CD4-positive, alpha-beta T cell (primary cell): ENCODE measurements around the gene LYPD6. TPM values are rescaled to one million over a fixed set of nuclear protein-coding genes. Genes with fewer than 3 reads are reported as not detected.

Experiments used
- ATAC-seq: fragments of 200-7000 bp; cut with Tn5 transposase; one replicate; pipeline ENCODE4 v1.10.0; 2022; ENCODE audit warnings: mild to moderate bottlenecking; ENCODE audit not compliant: poor library complexity
- CTCF ChIA-PET: fragments of 350-600 bp; sonication (Branson Sonifier 250); formaldehyde crosslinking; loops from one replicate; lab custom pipeline; 2021; ENCODE audit warnings: antibody characterized with exemption, inconsistent platforms; lab: Charles Lee
- POLR2A ChIA-PET: fragments of 350-600 bp; sonication (Branson Sonifier 250); formaldehyde crosslinking; loops from one replicate; lab custom pipeline; 2021; ENCODE audit warnings: antibody characterized with exemption, inconsistent platforms; lab: Charles Lee
- DNase-seq, 14 experiments: peaks; one replicate each; pipeline ENCODE4 v3.0.0-alpha.2; 2013 to 2020; ENCODE audit warnings: mixed read lengths in 2 of 14
- H3K27ac ChIP-seq, 2 donors: one replicate each; pipeline versions ENCODE4 v1.5.1 to v1.7.0; 2013; ENCODE audit warnings: low read length in 2 of 2, low read depth in 1 of 2, mild to moderate bottlenecking in 1 of 2
- H3K27me3 ChIP-seq, 2 experiments: 1 replicate in 1 of 2; 2 replicates in 1 of 2; pipeline versions ENCODE4 v1.6.1 to v1.7.0; 2013; ENCODE audit warnings: low read length in 2 of 2, control low read depth in 1 of 2, mild to moderate bottlenecking in 1 of 2, moderate library complexity in 1 of 2; ENCODE audit not compliant: insufficient read depth in 2 of 2, control insufficient read depth in 1 of 2
- H3K36me3 ChIP-seq: one replicate; pipeline ENCODE4 v1.6.1; 2013; ENCODE audit warnings: low read length, control low read depth; ENCODE audit not compliant: insufficient read depth
- H3K4me1 ChIP-seq: one replicate; pipeline ENCODE4 v1.6.1; 2013; ENCODE audit warnings: low read length, control low read depth; ENCODE audit not compliant: insufficient read depth
- H3K4me3 ChIP-seq: one replicate; pipeline ENCODE4 v1.5.1; 2013; ENCODE audit warnings: mild to moderate bottlenecking, low read length, moderate library complexity
- H3K9me3 ChIP-seq, 2 experiments: 1 replicate in 1 of 2; 2 replicates in 1 of 2; pipeline versions ENCODE4 v1.6.1 to v1.7.0; 2013; ENCODE audit warnings: low read length in 2 of 2, mild to moderate bottlenecking in 2 of 2, control low read depth in 1 of 2, moderate library complexity in 1 of 2; ENCODE audit not compliant: control insufficient read depth in 1 of 2, insufficient read depth in 1 of 2
- H3K27ac Mint-ChIP-seq: one replicate; pipeline ENCODE4 v1.8.0; 2020; ENCODE audit warnings: mixed read lengths
- H3K27me3 Mint-ChIP-seq: one replicate; pipeline ENCODE4 v1.8.0; 2021; ENCODE audit warnings: mixed read lengths
- H3K36me3 Mint-ChIP-seq: one replicate; pipeline ENCODE4 v1.8.0; 2021; ENCODE audit warnings: low read depth, mixed read lengths
- H3K4me1 Mint-ChIP-seq: one replicate; pipeline ENCODE4 v1.8.0; 2021; ENCODE audit warnings: low read depth, mixed read lengths
- H3K4me3 Mint-ChIP-seq: one replicate; pipeline ENCODE4 v1.8.0; 2020; ENCODE audit warnings: mild to moderate bottlenecking, mixed read lengths
- H3K9me3 Mint-ChIP-seq: one replicate; pipeline ENCODE4 v1.8.0; 2020; ENCODE audit warnings: mixed read lengths
- CTCF ChIP-seq: fragments of 200-600 bp; IDR thresholded peaks from one replicate; pipeline ENCODE4 v1.8.0; 2022; ENCODE audit warnings: antibody characterized with exemption, mild to moderate bottlenecking
- intact Hi-C, 2 experiments: fragments of 100-400 bp; cut with DNase I in 1 of 2; cut with micrococcal nuclease in 1 of 2; formaldehyde crosslinking; loops; one replicate each; pipeline versions ENCODE4 v1.15.1 to v1.9.0; 2023 to 2025; cut with DNase I, micrococcal nuclease
- polyA plus RNA-seq, 2 donors: library from polyadenylated mRNA; unstranded; fragments of 120-200 nt; gene quantifications; one replicate each; pipeline ENCODE4 v1.2.1, GENCODE V29; 2013
- total RNA-seq, 174 experiments: library from RNA in 2 of 174; stranded (reverse) in 2 of 174; gene quantifications; one replicate each; pipeline ENCODE4 v1.2.3 and lab custom pipeline; 2021 to 2026

LYPD6 gene
- not detected for total RNA-seq
- polyA plus RNA-seq (2013, experiment 1 of 2), result not detected
- 0.05 TPM for polyA plus RNA-seq (2013, experiment 2 of 2)
- 0 to 0.22 (median 0) reads per million in 172 experiments for total RNA-seq (lab: John Stamatoyannopoulos, UW)

- Histone ChIP-seq H3K4me3 (no peak within 1 kb of the TSS), H3K4me1 (peaks cover 8% of the 10 kb centered on the region), H3K27ac (no peak within 1 kb of the TSS), H3K27me3 (peaks cover 25 to 50% of the 10 kb centered on the region in 2 experiments), H3K9me3 (peaks cover 0 to 21% of the 10 kb centered on the region in 2 experiments), H3K36me3 (no peaks in the 10 kb centered on the region)
- POLR2A ChIA-PET, result no interaction called here
- H3K27ac Mint-ChIP-seq, result no peak within 1 kb of the TSS
- no peak for ATAC-seq
- no peak within 1 kb of the TSS for H3K4me3 Mint-ChIP-seq
- CTCF ChIA-PET, result no interaction called here
- DNase-seq, result no peak
- H3K9me3 Mint-ChIP-seq, result no peaks in the 10 kb centered on the region
- peaks cover 75% of the 10 kb centered on the region for H3K27me3 Mint-ChIP-seq
- TF ChIP-seq CTCF, result no peak
- H3K4me1 Mint-ChIP-seq, result no peaks in the 10 kb centered on the region
- H3K36me3 Mint-ChIP-seq, result no peaks in the 10 kb centered on the region
- intact Hi-C loops, result no loop called here
Observed at GRCh38 chr2:149330127-149331022, at the start of gene LYPD6. Gene LYPD6 (plus strand): TSS chr2:149330587. CDS start chr2:149437709, 107,122 bp downstream.

- POLR2A ChIA-PET, result no interaction called here
- H3K36me3 ChIP-seq, result no peaks in the 10 kb centered on the region
- Mint-ChIP-seq H3K27ac (no peak overlapping the region), H3K4me3 (no peak overlapping the region), H3K27me3 (no peaks in the 10 kb centered on the region), H3K9me3 (peaks cover 2% of the 10 kb centered on the region), H3K4me1 (no peaks in the 10 kb centered on the region), H3K36me3 (no peaks in the 10 kb centered on the region)
- no peak for TF ChIP-seq CTCF
- ATAC-seq (no peak), DNase-seq (no peak)
- intact Hi-C loops, result no loop called here
- no peak overlapping the region for H3K4me3 ChIP-seq
- no peak overlapping the region for H3K27ac ChIP-seq
- H3K27me3 ChIP-seq, result no peaks in the 10 kb centered on the region
- CTCF ChIA-PET, result no interaction called here
- no peaks in the 10 kb centered on the region for H3K4me1 ChIP-seq
- H3K9me3 ChIP-seq, result no peaks in the 10 kb centered on the region
Observed at GRCh38 chr2:149281441-149281840, 48.9 kb upstream of the LYPD6 start.

GRCh38 chr2:149290662-149291061 lies 39.7 kb upstream of the LYPD6 start:
- TF ChIP-seq CTCF, result no peak
- Mint-ChIP-seq H3K9me3 (no peaks in the 10 kb centered on the region), H3K27ac (no peak overlapping the region), H3K27me3 (no peaks in the 10 kb centered on the region), H3K4me3 (no peak overlapping the region), H3K36me3 (no peaks in the 10 kb centered on the region), H3K4me1 (no peaks in the 10 kb centered on the region)
- DNase-seq (no peak), ATAC-seq (no peak)
- Histone ChIP-seq H3K27me3 (peaks cover 0 to 8% of the 10 kb centered on the region in 2 experiments), H3K9me3 (no peaks in the 10 kb centered on the region), H3K36me3 (no peaks in the 10 kb centered on the region), H3K4me1 (no peaks in the 10 kb centered on the region), H3K27ac (no peak overlapping the region), H3K4me3 (no peak overlapping the region)
- intact Hi-C loops, result no loop called here
- CTCF ChIA-PET, result no interaction called here
- POLR2A ChIA-PET, result no interaction called here
